Stomach (tissue), 4 donors: Measurements from ENCODE around the gene COX7B2.

Experiments used
- EP300 ChIP-seq: sonication (generic); formaldehyde crosslinking; IDR thresholded peaks from one replicate; pipeline ENCODE4 v1.6.1; 2017; ENCODE audit warnings: antibody characterized with exemption
- POLR2A ChIP-seq, 4 donors: fragments of 450-650 bp; IDR thresholded peaks; one replicate each; pipeline ENCODE4 v1.6.1; 2016; ENCODE audit warnings: antibody characterized with exemption in 4 of 4, control low read depth in 2 of 4, mild to moderate bottlenecking in 1 of 4, moderate library complexity in 1 of 4
- TF ChIP-seq, protein P1 (sequence below), 7 experiments: fragments of 450-650 bp in 4 of 7; fragments of 200-600 bp in 3 of 7; sonication (generic) in 3 of 7; IDR thresholded peaks; one replicate each; pipeline ENCODE4 v1.5.1; 2016 to 2019; ENCODE audit warnings: antibody characterized with exemption in 7 of 7, control low read depth in 2 of 7, mild to moderate bottlenecking in 1 of 7

GRCh38 chr4:46944345-46944744, 35.3 kb upstream of the COX7B2 start:
- TF ChIP-seq, protein P1, sequence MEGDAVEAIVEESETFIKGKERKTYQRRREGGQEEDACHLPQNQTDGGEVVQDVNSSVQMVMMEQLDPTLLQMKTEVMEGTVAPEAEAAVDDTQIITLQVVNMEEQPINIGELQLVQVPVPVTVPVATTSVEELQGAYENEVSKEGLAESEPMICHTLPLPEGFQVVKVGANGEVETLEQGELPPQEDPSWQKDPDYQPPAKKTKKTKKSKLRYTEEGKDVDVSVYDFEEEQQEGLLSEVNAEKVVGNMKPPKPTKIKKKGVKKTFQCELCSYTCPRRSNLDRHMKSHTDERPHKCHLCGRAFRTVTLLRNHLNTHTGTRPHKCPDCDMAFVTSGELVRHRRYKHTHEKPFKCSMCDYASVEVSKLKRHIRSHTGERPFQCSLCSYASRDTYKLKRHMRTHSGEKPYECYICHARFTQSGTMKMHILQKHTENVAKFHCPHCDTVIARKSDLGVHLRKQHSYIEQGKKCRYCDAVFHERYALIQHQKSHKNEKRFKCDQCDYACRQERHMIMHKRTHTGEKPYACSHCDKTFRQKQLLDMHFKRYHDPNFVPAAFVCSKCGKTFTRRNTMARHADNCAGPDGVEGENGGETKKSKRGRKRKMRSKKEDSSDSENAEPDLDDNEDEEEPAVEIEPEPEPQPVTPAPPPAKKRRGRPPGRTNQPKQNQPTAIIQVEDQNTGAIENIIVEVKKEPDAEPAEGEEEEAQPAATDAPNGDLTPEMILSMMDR (IDR thresholded peaks at IDR 0.05): no peak
- TF ChIP-seq POLR2A (IDR thresholded peaks at IDR 0.05) (no peak), EP300 (no peak)
